ENCODE measurements around the gene GPD2.

DNA sequence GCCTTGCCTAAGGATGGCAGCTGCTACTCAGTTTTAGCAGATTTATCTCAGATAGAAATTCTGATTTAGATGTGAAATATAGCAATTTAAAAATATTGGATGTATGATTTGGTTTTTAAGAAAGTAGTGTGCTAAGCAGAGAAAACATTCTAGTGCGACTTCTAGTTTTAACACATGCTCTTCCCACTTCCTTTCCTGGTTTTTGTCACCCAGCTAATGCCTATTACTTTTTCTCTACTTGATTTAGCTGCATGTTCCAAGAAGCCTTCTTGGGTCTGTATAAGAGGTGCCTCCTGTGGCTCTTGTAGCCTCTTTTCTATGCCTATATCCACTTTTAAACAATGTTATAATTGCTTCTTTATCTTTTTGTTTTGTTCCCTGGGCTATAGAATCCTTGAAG is 53.0 kb downstream of the GPD2 start:
- TF ChIP-seq, protein P1, sequence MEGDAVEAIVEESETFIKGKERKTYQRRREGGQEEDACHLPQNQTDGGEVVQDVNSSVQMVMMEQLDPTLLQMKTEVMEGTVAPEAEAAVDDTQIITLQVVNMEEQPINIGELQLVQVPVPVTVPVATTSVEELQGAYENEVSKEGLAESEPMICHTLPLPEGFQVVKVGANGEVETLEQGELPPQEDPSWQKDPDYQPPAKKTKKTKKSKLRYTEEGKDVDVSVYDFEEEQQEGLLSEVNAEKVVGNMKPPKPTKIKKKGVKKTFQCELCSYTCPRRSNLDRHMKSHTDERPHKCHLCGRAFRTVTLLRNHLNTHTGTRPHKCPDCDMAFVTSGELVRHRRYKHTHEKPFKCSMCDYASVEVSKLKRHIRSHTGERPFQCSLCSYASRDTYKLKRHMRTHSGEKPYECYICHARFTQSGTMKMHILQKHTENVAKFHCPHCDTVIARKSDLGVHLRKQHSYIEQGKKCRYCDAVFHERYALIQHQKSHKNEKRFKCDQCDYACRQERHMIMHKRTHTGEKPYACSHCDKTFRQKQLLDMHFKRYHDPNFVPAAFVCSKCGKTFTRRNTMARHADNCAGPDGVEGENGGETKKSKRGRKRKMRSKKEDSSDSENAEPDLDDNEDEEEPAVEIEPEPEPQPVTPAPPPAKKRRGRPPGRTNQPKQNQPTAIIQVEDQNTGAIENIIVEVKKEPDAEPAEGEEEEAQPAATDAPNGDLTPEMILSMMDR (IDR thresholded peaks at IDR 0.05), result no peak
- no peak for TF ChIP-seq POLR2A (IDR thresholded peaks at IDR 0.05)
